HepG2 (cell line): ENCODE measurements around the gene COBLL1. TPM values are rescaled to one million over a fixed set of nuclear protein-coding genes. Genes with fewer than 3 reads are reported as not detected.
A peak's percentile ranks its signal among the peaks of the same experiment; 100 is the strongest.

Experiments
- CBX5 ChIP-seq: sonication (generic); formaldehyde crosslinking; IDR thresholded peaks from 2 replicates; pipeline ENCODE4 v1.4.0; 2020; ENCODE audit warnings: missing genetic modification reagents, borderline replicate concordance
- NR2F1 ChIP-seq, 2 experiments: fragments of 450-650 bp in 1 of 2; formaldehyde crosslinking in 1 of 2; IDR thresholded peaks; 2 replicates each; pipeline versions ENCODE4 v1.5.0 to v1.6.1; 2016 to 2020; ENCODE audit warnings: mild to moderate bottlenecking in 1 of 2, missing compliant biosample characterization in 1 of 2, missing genetic modification reagents in 1 of 2, moderate library complexity in 1 of 2
- REL ChIP-seq: sonication (generic); formaldehyde crosslinking; conservative IDR thresholded peaks from 2 replicates; pipeline ENCODE4 v1.8.0; 2022; ENCODE audit warnings: mild to moderate bottlenecking, missing genetic modification reagents, moderate library complexity
- SETDB1 ChIP-seq: sonication (generic); formaldehyde crosslinking; IDR thresholded peaks from 2 replicates; pipeline ENCODE4 v1.5.1; 2020; ENCODE audit warnings: missing genetic modification reagents, mild to moderate bottlenecking, borderline replicate concordance
- SNRNP70 ChIP-seq: fragments of 200-400 bp; formaldehyde crosslinking; IDR thresholded peaks from 2 replicates; pipeline ENCODE4 v1.6.1; 2017; ENCODE audit warnings: mild to moderate bottlenecking, low read depth, low read length, moderate library complexity
- STAG1 ChIP-seq: sonication (generic); formaldehyde crosslinking; IDR thresholded peaks from 2 replicates; pipeline ENCODE4 v1.4.0; 2020; ENCODE audit warnings: missing genetic modification reagents
- THYN1 ChIP-seq: sonication (generic); formaldehyde crosslinking; IDR thresholded peaks from 2 replicates; pipeline ENCODE4 v1.8.1; 2023; ENCODE audit warnings: low read depth, mild to moderate bottlenecking, moderate library complexity, missing genetic modification reagents, borderline replicate concordance
- ZFP90 ChIP-seq: sonication (generic); formaldehyde crosslinking; IDR thresholded peaks from 2 replicates; pipeline ENCODE4 v1.8.0; 2022; ENCODE audit warnings: missing genetic modification reagents, mild to moderate bottlenecking, inconsistent platforms, borderline replicate concordance
- ZNF451 ChIP-seq: sonication (generic); formaldehyde crosslinking; IDR thresholded peaks from 2 replicates; pipeline ENCODE4 v1.5.0; 2020; ENCODE audit warnings: mild to moderate bottlenecking, missing genetic modification reagents
- ZNF530 ChIP-seq: sonication (generic); formaldehyde crosslinking; IDR thresholded peaks from 2 replicates; pipeline ENCODE4 v1.5.0; 2020; ENCODE audit warnings: low read depth, mild to moderate bottlenecking, missing genetic modification reagents
- ZNF564 ChIP-seq: sonication (generic); formaldehyde crosslinking; IDR thresholded peaks from 2 replicates; pipeline ENCODE4 v1.8.1; 2023; ENCODE audit warnings: mild to moderate bottlenecking, missing genetic modification reagents
- polyA plus RNA-seq, 8 experiments: library from polyadenylated mRNA; depleted of rRNA in 3 of 8; stranded (reverse) in 7 of 8; unstranded in 1 of 8; fragments of >200 nt; fragmentation: Illumina TruSeq in 4 of 8; extraction: Trizol in 4 of 8; gene quantifications; 2 replicates each; pipeline versions ENCODE4 v1.2.1 to v1.2.3, GENCODE V29; 2011 to 2016; ENCODE audit warnings: low read depth in 4 of 8, missing spikeins in 1 of 8, mixed read lengths in 1 of 8; ENCODE audit not compliant: insufficient read depth in 1 of 8
- total RNA-seq, 5 experiments: library from RNA; depleted of rRNA; stranded (reverse); fragments of >200 nt; fragmentation: Illumina TruSeq; extraction: Trizol; gene quantifications; 2 replicates each; pipeline ENCODE4 v1.2.3, GENCODE V29; 2016; ENCODE audit warnings: low read depth in 1 of 5
- TF ChIP-seq, protein P1 (sequence below): sonication (generic); formaldehyde crosslinking; IDR thresholded peaks from 2 replicates; pipeline ENCODE4 v1.4.0; 2020; ENCODE audit warnings: missing genetic modification reagents
- TF ChIP-seq, protein P2 (sequence below): sonication (generic); formaldehyde crosslinking; IDR thresholded peaks from 2 replicates; pipeline ENCODE4 v1.9.0; 2021; ENCODE audit warnings: missing genetic modification reagents, mild to moderate bottlenecking, borderline replicate concordance
- TF ChIP-seq, protein P3 (sequence below): sonication (generic); formaldehyde crosslinking; IDR thresholded peaks from 2 replicates; pipeline ENCODE4 v1.8.0; 2022; ENCODE audit warnings: missing genetic modification reagents, mild to moderate bottlenecking, borderline replicate concordance
- TF ChIP-seq, protein P4 (sequence below): sonication (generic); formaldehyde crosslinking; IDR thresholded peaks from 2 replicates; pipeline ENCODE4 v1.5.0; 2020; ENCODE audit warnings: mild to moderate bottlenecking, missing genetic modification reagents, moderate library complexity
- TF ChIP-seq, protein P5 (sequence below): sonication (generic); formaldehyde crosslinking; IDR thresholded peaks from 2 replicates; pipeline ENCODE4 v1.5.0; 2020; ENCODE audit warnings: missing genetic modification reagents
- TF ChIP-seq, protein P6 (sequence below): sonication (generic); formaldehyde crosslinking; IDR thresholded peaks from 2 replicates; pipeline ENCODE4 v1.8.0; 2022; ENCODE audit warnings: missing genetic modification reagents, low read depth, mild to moderate bottlenecking, borderline replicate concordance
- TF ChIP-seq, protein P7 (sequence below): sonication (generic); formaldehyde crosslinking; IDR thresholded peaks from 2 replicates; pipeline ENCODE4 v1.8.0; 2022; ENCODE audit warnings: missing genetic modification reagents, mild to moderate bottlenecking, moderate library complexity, borderline replicate concordance

The COBLL1 gene
- total and polyA plus RNA-seq, 2 of the 13 experiments (the other 11 are each of a cell fraction or from before 2014, with no cell fraction given), result 32.6 to 86.8 TPM

DNA sequence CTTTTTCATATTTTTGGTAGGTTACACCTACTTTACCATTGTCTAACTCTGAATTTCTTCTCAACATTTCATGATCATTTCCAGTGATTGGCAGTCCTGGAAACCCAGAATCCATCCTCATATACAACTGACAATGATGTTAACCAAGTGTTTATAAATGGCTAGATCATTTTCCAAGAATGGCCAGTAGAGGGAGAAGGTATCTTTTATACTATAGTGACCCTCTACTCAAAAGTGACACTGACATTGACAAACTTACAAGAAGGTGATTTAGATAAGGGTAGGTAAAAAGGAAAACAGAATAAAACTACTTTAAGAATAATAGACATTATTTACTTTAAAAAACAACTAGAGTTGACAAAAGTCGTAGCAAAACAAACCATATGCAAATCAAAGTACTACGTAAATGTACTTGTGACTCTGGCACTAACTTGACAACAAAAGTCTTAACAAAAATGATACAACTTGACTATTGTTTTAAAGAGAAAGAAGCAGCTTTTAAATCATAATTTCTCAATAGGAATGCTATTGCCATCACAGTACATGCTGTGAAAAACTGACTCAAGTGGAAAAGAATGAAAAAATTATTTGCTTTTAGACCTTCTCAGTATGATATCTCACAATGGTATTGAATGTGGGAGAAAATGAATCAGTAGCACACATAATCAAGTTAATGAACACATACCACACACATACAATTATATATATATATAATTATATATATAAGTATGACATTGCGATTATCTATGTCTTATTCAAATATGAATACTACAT lies 143.7 kb downstream of the COBLL1 start (continued):
- TF ChIP-seq, protein P1, sequence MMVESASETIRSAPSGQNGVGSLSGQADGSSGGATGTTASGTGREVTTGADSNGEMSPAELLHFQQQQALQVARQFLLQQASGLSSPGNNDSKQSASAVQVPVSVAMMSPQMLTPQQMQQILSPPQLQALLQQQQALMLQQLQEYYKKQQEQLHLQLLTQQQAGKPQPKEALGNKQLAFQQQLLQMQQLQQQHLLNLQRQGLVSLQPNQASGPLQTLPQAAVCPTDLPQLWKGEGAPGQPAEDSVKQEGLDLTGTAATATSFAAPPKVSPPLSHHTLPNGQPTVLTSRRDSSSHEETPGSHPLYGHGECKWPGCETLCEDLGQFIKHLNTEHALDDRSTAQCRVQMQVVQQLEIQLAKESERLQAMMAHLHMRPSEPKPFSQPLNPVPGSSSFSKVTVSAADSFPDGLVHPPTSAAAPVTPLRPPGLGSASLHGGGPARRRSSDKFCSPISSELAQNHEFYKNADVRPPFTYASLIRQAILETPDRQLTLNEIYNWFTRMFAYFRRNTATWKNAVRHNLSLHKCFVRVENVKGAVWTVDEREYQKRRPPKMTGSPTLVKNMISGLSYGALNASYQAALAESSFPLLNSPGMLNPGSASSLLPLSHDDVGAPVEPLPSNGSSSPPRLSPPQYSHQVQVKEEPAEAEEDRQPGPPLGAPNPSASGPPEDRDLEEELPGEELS (CRISPR knock-in tag), result no peak
- TF ChIP-seq NR2F1 (CRISPR knock-in tag; IDR thresholded peaks at IDR 0.05) (peak in 1 of 2 experiments; percentile 25; a peak in 1 of 4 replicates), ZFP90 (CRISPR knock-in tag) (no peak), SNRNP70 (no peak), THYN1 (CRISPR knock-in tag) (no peak), CBX5 (CRISPR knock-in tag) (no peak), REL (CRISPR knock-in tag) (no peak), ZNF564 (CRISPR knock-in tag) (no peak), SETDB1 (no peak), STAG1 (CRISPR knock-in tag) (peak; percentile 54), ZNF530 (CRISPR knock-in tag) (no peak), ZNF451 (no peak)
- TF ChIP-seq, protein P2, sequence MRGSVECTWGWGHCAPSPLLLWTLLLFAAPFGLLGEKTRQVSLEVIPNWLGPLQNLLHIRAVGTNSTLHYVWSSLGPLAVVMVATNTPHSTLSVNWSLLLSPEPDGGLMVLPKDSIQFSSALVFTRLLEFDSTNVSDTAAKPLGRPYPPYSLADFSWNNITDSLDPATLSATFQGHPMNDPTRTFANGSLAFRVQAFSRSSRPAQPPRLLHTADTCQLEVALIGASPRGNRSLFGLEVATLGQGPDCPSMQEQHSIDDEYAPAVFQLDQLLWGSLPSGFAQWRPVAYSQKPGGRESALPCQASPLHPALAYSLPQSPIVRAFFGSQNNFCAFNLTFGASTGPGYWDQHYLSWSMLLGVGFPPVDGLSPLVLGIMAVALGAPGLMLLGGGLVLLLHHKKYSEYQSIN, result no peak
- TF ChIP-seq, protein P3, sequence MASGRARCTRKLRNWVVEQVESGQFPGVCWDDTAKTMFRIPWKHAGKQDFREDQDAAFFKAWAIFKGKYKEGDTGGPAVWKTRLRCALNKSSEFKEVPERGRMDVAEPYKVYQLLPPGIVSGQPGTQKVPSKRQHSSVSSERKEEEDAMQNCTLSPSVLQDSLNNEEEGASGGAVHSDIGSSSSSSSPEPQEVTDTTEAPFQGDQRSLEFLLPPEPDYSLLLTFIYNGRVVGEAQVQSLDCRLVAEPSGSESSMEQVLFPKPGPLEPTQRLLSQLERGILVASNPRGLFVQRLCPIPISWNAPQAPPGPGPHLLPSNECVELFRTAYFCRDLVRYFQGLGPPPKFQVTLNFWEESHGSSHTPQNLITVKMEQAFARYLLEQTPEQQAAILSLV (CRISPR knock-in tag), result no peak
- TF ChIP-seq, protein P4, sequence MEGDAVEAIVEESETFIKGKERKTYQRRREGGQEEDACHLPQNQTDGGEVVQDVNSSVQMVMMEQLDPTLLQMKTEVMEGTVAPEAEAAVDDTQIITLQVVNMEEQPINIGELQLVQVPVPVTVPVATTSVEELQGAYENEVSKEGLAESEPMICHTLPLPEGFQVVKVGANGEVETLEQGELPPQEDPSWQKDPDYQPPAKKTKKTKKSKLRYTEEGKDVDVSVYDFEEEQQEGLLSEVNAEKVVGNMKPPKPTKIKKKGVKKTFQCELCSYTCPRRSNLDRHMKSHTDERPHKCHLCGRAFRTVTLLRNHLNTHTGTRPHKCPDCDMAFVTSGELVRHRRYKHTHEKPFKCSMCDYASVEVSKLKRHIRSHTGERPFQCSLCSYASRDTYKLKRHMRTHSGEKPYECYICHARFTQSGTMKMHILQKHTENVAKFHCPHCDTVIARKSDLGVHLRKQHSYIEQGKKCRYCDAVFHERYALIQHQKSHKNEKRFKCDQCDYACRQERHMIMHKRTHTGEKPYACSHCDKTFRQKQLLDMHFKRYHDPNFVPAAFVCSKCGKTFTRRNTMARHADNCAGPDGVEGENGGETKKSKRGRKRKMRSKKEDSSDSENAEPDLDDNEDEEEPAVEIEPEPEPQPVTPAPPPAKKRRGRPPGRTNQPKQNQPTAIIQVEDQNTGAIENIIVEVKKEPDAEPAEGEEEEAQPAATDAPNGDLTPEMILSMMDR (CRISPR knock-in tag), result peak; percentile 72
- TF ChIP-seq, protein P5, sequence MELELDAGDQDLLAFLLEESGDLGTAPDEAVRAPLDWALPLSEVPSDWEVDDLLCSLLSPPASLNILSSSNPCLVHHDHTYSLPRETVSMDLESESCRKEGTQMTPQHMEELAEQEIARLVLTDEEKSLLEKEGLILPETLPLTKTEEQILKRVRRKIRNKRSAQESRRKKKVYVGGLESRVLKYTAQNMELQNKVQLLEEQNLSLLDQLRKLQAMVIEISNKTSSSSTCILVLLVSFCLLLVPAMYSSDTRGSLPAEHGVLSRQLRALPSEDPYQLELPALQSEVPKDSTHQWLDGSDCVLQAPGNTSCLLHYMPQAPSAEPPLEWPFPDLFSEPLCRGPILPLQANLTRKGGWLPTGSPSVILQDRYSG (CRISPR knock-in tag), result no peak
- TF ChIP-seq, protein P6, sequence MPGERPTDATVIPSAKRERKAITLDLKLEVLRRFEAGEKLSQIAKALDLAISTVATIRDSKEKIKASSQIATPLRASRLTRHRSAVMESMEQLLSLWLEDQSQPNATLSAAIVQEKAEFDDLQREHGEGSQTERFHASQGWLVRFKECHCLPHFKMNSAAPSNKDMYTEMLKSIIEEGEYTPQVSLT (CRISPR knock-in tag), result no peak
- TF ChIP-seq, protein P7, sequence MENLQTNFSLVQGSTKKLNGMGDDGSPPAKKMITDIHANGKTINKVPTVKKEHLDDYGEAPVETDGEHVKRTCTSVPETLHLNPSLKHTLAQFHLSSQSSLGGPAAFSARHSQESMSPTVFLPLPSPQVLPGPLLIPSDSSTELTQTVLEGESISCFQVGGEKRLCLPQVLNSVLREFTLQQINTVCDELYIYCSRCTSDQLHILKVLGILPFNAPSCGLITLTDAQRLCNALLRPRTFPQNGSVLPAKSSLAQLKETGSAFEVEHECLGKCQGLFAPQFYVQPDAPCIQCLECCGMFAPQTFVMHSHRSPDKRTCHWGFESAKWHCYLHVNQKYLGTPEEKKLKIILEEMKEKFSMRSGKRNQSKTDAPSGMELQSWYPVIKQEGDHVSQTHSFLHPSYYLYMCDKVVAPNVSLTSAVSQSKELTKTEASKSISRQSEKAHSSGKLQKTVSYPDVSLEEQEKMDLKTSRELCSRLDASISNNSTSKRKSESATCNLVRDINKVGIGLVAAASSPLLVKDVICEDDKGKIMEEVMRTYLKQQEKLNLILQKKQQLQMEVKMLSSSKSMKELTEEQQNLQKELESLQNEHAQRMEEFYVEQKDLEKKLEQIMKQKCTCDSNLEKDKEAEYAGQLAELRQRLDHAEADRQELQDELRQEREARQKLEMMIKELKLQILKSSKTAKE, result no peak
